Hematopoietic multipotent progenitor cell treated with erythropoietin and hydrocortisone succinate and interleukin-3 and kit ligand, for 15 days (in vitro differentiated cells): Measurements from ENCODE around the gene SORBS1.

ENCODE experiments used
- DNase-seq: peaks from one replicate; pipeline ENCODE4 v3.0.0-alpha.2; 2015; ENCODE audit warnings: low spot score

Gene SORBS1

DNA sequence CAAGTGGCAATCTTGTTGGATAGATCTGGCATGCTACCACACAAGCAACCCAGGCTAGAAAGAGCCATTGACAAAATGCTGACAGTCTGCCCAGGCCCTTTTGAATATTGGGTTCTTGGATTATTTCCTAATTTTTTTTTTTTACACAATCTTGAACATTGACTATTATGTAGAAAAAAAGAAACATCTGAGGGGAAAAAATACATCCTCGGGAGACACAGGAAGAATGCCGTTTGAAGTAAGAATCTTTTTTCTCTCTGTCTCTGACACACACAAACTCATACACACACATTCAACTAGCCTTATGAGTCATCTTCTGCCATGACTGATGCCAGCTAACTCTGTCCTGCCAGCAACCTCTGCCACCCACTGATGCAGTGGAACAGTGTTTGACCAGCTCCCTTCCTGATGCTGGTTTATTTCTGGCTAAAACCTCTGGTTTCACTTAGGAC is 47.2 kb downstream of the SORBS1 start:
- peak; percentile 62 for DNase-seq

DNA sequence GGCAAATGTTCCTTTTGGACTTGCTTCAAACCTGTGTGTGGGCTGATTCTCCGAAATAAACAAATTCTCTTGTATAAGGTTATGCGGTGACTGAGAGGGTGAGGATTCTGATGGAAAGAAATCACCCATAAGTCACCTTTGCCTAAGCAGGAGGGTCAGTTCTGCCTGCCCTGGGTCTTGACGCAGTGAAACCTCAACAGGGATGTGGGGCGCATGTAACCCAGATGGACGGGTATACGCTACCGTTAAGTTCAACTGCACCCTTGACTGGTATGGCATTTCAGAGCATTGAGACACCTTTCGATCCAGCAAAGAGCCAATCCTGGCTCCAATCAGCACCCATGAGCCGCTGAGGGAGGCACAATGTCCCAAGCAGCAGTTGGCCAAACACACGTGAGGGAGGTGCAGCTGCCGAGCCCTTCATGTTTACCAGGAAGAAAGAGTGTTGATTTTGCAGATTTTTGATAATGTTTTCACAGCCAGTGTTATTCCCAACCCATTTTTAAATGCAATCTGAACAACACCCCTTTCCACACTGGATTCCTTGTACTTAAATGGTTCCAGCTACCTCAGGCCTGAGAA is 48.1 kb downstream of the SORBS1 start:
- DNase-seq = no peak

DNA sequence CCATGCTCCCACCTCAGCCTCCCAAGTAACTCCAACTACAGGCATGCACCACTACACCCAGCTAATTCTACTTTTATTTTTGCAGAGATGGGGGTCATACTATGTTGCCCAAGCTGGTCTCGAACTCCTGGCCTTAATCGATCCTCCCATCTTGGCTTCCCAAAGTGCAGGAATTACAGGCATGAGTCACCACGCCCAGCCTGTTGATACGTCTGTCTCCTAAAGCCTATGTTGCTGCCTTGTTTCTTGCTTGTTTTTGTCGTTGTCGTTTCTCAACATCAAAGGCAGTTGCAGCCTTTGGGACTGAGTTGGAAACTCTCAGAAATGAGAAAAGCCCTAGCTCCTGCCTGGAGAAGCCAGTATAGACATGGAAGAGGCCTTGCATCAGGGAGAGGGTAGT is 49.9 kb downstream of the SORBS1 start:
- DNase-seq = no peak

- no peak for DNase-seq
Measured at GRCh38 chr10:95509251-95509650, 51.9 kb downstream of the SORBS1 start.

DNA sequence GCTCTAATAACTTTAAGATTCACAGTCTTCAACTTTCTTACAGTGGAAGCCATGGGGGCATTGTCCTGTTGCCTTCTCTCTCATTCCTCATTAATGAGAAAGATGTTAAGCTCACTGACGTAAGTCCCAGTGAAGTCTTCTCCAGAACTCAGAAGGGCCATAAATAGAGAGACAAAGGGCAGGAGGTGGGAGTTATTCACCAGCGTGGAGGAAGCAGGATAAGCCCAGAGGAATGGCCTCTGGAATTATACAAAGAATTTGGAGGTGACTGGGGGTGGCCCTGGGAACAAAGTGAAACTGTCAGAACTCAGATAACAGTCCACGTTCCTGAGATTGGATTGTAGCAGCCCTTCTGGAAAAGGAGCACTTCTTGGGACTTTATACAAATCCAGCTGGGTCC is 52.4 kb downstream of the SORBS1 start:
- no peak for DNase-seq

GRCh38 chr10:95506056-95506737 is 55.0 kb downstream of the SORBS1 start:
- DNase-seq = no peak

DNA sequence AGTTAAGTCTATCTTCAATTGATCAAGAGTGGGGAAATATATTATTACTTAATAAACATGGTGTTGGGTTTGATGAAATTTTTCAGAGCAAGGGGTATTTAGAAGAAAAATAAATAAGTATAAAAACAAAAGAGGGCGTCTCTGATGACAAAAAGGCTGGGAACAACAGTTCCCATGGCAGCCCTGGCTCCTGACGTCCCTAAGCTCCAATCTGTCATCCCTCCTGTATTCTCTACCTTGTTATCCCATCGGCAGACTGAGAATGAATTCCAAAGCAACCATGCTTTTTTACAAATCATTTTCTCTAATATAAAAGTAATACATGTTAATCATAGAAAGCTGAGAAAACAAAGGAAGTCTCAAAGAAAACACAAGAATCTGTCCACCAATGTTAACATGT is 55.5 kb downstream of the SORBS1 start:
- DNase-seq = no peak

DNA sequence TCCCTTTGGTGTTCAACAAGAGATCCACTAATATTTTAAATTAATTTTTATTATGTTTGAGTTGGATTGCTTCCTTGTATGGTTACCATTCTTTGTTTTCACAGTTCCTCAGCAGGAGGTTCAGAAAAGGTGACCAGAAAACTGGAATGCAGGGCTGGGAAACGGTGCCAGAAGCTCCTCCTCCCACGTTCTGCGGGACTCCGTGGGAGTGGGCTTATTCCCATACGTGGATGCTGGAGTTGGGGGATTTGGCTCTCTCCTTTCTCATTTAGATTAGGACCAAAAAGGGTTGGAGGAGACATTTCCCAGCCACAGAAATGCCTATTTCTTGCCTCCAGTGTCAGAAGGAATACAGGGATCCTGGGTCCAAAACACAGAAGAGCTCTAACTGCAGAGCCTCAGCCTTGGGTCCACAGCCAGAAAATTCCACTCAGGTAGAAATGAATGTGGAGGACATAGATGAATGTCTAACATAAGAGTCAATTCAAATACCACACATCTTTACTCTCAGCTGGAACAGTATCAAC is 56.0 kb downstream of the SORBS1 start:
- no peak for DNase-seq

- DNase-seq = peak; percentile 78
Measured at GRCh38 chr10:95504246-95504691, 56.9 kb downstream of the SORBS1 start.

DNA sequence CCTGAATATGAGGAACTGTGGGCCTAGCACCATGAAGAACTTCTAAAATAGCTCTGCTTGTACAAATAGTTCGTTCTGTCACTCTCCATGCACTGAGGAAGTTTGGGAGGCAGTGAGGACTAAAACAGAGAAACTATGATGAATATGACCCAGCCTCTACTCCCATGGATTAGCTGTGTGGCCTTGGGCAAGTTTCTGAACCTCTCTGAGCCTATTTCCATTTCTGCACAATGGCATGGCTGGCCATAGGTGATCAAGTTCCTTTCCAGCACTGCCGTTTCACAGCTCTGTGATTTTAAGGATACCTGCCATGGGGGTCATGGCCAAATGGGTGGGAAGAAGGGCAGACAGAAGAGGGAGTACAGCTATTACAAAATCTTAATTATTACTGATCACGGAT is 57.6 kb downstream of the SORBS1 start:
- DNase-seq = no peak

DNA sequence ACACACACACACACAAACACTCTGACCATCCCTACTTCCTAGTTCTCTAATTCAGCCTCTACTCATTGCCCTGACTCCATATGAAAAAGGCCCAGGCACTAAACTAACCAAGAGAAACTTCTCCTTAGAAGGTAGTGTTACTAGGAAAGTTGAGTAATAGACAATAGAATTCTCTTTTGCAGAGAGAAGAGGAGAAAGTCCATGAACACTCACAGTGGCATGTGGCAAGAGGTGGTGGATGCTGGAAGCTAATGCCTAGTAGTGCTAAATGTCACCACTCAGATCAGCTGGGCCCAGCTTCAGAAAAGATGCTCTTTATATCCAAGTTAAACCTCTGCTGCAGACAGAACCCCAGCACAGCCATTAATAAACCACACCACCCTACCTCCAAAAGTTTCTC is 58.2 kb downstream of the SORBS1 start:
- no peak for DNase-seq

DNA sequence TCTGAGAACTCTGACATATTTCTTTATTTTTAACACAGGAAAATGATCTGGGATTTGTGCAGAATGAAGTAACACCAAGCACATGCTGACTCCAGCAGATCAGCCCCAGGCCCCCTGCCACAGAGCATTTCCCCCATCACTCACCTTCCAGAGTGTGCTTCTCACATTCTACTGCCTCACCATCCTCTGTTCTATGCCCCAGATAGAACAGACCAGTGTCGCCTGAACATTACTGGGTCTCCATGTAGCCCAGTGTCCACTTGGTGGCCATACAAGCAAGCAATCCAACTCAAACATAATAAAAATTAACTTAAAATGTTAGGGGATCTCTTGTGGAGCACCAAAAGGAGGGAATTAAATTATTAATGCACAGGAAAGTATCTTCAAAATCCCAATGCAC is 58.8 kb downstream of the SORBS1 start:
- DNase-seq = no peak

DNA sequence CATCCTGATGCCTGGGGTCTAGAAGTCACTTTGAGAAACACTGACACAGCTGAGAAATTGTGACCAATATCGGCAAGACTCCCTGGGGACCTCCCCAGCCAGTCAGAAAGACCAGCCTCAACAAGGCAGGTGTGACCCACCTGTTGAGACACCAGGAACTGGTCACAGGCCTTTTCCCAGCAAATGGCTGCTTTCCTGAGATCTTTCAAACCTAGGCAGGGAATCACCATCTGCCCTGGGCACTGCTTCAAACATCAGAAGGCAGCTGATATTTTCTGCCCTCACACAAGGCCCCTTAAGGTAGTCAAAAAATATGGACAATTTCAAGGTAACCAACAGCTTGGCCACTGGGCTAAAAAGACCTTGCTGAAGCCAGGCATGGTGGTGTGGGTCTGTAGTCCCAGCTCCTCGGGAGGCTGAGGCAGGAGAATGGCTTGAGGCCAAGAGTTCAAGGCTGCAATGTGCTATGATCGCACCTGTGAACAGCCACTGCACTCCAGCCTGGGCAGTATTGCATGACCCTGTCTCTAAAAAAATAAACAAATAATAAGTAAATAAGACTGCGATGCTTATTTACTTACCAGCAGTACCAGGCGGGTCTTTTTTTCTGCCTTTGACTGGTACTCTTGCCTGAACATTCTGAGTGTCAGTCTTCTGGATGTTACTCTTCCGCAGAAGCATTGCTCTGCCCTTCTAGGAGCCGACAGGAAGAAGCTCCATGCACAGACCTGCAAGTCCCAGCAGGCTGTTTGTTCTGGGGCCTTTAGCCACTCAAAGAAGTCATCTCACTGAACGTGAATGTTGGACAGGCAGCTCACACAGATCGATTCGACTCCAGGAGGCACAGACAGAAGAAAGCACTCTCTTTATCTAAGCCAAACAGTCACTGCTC is 59.7 kb downstream of the SORBS1 start:
- no peak for DNase-seq

DNA sequence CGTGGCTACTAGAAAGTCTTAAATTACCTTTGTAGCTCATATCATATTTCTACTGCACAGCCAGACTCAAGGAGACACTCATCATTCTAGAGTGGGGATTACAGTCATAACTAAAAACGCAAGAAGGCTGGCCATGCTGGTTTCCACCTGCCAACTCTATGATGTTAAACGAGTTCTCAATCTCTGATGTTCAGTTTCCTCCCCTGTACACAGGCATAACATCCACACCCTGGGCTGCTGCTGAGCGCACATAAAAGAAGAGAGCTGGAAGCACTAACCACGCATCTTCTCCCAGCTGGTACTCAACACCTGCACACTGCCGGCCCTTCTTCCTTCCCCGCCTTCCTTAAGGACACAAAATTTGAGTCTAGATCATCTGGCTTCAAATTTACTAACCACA is 60.5 kb downstream of the SORBS1 start:
- no peak for DNase-seq

DNA sequence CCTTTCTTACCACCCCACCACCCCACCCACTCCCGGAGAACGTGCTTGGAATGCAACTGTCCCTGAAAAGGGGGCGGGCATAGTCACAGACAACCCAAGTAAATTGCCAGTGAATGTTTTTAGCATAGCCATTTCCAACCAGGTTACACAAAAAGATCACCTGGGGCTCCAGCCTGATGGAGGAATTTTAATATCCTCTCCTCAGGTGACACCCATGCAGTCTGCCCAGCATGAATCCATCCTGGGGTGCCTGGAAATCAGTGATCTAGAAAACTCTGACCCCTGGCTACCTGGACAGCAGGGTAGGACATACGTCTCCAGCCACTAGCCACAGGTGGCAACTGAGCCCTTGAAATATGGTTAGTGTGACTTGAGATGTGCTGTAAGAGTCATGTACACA is 61.1 kb downstream of the SORBS1 start:
- DNase-seq = no peak

GRCh38 chr10:95499482-95499989 is 61.6 kb downstream of the SORBS1 start:
- no peak for DNase-seq

- no peak for DNase-seq
Measured at GRCh38 chr10:95496951-95497350, 64.2 kb downstream of the SORBS1 start.

- no peak for DNase-seq
Measured at GRCh38 chr10:95496246-95496911, 64.8 kb downstream of the SORBS1 start.

GRCh38 chr10:95493862-95494261 is 67.3 kb downstream of the SORBS1 start:
- DNase-seq = no peak

GRCh38 chr10:95487994-95488393 is 73.2 kb downstream of the SORBS1 start:
- no peak for DNase-seq

- DNase-seq = no peak
Measured at GRCh38 chr10:95485056-95485844, 75.9 kb downstream of the SORBS1 start.
